GM18861 (cell line): ENCODE results near the gene DRP2.
"Not testable (repeated sequence)": the region's sequence is repeated elsewhere in the genome, so short reads cannot be mapped to it uniquely, and the experiment has no call there.

ENCODE experiments used
- ATAC-seq: cut with Tn5 transposase; IDR thresholded peaks from one replicate; pipeline ENCODE4 v1.9.1; 2021; ENCODE audit not compliant: unreplicated experiment

Gene DRP2

DNA sequence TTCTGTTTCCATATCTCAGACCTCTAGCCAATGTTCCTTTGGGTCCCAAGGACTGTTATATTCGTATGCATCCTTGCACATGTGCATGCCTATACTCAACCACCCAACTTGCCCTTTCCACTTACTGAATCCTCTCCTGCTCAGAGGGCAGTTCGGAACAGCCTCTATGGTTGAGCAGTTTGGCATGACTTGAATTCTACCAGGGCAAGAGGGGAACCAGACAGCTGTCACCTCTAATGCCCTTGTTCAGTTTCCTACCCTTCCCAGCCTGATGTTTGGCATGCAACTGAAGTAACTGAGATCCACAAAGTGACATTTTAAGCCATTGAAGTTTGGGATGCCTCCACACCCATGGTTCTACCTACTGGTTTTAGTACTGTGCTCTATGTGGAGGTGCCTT, 17.5 kb downstream of the DRP2 start:
- ATAC-seq: no peak

DNA sequence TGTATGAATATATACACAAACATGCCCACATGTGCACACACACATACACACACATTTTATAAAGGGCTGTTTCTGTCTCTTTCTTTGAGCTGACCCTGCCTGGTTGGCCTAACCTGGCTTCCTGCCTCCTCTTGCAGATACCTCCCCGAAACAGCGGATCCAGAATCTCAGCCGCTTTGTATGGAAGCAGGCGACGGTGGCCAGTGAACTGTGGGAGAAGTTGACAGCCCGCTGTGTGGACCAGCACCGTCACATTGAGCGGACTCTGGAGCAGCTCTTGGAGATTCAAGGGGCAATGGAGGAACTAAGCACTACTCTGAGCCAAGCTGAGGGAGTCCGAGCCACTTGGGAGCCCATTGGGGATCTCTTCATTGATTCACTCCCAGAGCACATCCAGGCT, 21.9 kb downstream of the DRP2 start:
- no peak for ATAC-seq

GRCh38 chrX:101252634-101253033, 33.0 kb downstream of the DRP2 start:
- no peak for ATAC-seq

- ATAC-seq: no peak
Observed at GRCh38 chrX:101257448-101258258, 38.1 kb downstream of the DRP2 start.

DNA sequence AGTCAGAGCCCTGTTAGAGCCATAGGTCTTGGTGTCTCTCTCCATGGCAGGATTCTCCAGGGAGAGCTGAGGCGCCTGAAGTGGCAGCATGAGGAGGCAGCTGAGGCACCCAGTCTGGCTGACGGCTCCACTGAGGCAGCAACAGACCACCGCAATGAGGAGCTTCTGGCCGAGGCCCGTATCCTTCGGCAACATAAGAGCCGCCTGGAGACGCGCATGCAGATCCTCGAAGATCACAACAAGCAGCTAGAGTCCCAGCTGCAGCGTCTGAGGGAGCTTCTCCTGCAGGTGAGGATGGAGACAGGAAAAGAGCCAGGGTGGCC, 38.6 kb downstream of the DRP2 start:
- ATAC-seq: no peak

GRCh38 chrX:101260435-101260834, 40.8 kb downstream of the DRP2 start:
- no peak for ATAC-seq

GRCh38 chrX:101262590-101262989, 43.0 kb downstream of the DRP2 start:
- ATAC-seq: no peak

GRCh38 chrX:101263766-101264165, 44.2 kb downstream of the DRP2 start:
- ATAC-seq: no peak

- no peak for ATAC-seq
Observed at GRCh38 chrX:101265869-101266428, 46.4 kb downstream of the DRP2 start.

DNA sequence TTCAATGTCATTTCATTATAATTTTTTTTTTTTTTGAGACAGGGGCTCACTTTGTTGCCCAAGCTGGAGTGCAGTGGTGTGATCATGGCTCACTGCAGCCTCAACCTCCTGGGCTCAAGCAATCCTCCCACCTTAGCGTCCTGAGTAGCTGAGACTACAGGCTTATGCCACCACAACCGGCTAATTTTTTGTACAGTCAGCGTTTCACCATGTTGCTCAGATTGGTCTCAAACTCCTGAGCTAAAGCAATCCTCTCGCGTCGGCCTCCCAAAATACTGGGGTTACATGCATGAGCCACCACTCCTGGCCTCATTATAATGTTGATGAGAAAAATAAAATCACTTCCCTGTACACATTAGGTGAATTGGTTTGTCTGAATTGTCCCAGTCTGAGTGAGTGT, 54.6 kb downstream of the DRP2 start:
- ATAC-seq: no peak

DNA sequence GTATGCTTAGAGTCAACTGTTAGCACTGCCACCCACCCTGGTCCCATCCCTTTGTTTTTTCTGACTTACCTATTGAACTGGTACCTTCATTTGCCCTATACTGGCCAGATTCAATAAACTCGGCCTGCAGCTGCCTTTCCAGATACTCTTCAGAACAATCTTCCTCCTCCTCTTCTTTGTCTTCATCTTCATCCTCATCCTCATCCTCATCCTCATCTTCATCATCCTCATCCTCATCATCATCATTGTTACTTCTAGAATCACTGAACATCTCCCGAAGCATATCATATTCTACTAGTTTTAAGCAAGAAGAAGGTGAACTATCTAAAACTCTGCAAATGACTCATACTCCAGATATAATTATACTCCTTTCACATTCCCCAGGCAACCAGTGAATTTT, 56.7 kb downstream of the DRP2 start:
- no peak for ATAC-seq

DNA sequence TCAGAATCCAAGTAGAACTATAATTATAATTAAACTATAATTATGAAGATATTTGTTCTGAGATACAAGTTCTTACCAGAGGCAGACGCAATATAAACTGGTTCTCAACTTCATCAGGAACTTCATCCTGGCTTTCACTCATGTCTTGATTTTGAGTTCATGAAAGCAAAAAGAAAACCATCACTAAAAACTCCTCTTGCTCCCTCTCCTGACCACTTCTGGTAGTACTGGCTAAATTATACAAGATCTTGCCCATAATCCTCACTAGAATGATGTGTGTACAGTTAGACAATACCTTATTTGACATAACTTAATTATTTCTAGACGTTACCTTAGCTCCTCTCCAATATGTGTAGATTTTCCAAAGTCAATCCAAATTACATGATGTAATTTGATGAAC, 67.8 kb downstream of the DRP2 start:
- peak; percentile 80 for ATAC-seq

DNA sequence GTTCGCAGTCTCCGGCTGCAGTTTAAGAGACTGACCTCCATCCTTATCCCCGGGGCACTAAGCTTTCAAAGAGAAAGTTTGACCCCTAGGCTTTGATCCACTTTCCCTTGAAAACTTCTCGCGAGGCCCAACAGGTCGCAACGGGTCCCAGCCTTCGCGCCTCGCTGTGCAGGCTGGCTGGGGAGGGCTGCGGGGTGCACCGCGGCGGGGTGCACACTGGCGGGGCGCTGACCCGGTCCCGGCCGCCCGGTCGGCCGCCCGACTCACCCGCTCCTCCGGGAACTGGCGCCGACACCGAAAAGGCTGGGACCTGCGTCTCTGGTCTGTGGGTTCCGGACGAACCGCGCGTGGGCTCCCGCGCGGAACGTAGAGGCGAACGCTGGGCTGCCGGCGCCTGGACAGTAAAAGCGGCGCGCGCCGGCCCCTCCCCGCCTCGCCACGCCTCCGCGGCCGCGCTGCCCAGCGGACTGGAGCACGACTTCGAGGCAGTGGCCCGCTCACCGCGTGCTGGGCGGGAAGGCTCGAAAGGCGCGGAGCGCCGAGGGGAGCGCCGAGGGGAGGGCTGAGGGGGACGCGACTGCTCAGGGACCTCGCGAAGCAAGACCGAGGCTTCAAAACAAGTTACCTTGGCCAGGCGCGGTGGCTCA, 71.5 kb downstream of the DRP2 start, which contains the start of gene TAF7L:
TAF7L (minus strand) TSS at position 378 of the 647 bp plus-strand sequence. CDS start 3,791 bp downstream, outside the sequence.
- ATAC-seq: no peak

GRCh38 chrX:101295603-101296002, 76.0 kb downstream of the DRP2 start:
- not testable (repeated sequence) for ATAC-seq

GRCh38 chrX:101303790-101304189, 84.2 kb downstream of the DRP2 start:
- ATAC-seq: no peak
